HG02840 (cell line): ENCODE results near the gene RFTN1.
"Not testable (repeated sequence)": the region's sequence is repeated elsewhere in the genome, so short reads cannot be mapped to it uniquely, and the experiment has no call there.

Experiments used
- ATAC-seq: cut with Tn5 transposase; IDR thresholded peaks from one replicate; pipeline ENCODE4 v1.9.1; 2021; ENCODE audit warnings: mild to moderate bottlenecking, moderate library complexity, moderate number of reproducible peaks; ENCODE audit not compliant: unreplicated experiment, low FRiP score

RFTN1 gene

GRCh38 chr3:16490062-16490619 is 23.4 kb downstream of the RFTN1 start:
- no peak for ATAC-seq

DNA sequence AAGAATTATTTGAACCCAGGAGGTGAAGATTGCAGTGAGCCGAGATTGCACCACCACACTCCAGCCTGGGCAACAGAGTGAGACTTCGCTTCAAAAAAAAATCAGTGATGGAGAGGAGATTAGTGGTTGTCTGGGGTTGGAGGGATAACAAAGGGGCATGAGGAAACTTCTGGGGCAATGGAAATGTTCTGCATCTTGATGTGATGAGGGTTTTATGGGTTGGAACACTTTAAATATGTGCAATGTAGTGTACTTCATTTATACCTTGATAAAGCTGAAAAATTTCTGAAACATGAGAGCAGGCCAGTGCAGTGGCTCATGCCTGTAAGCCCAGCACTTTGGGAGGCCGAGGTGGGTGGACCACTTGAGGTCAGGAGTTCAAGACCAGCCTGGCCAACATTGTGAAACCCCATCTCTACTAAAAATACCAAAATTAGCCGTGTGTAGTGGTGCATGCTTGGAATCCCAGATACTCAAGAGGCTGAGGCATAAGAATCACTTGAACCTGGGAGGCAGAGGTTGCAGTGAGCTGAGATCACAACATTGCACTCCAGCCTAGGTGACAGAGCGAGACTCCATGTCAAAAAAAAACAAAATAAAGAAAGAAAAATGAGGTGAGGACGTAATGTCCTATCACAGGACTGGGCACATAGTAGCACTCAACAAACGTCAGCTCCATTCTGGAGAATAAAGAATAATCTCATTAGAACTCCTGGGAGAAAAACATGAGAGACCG is 24.0 kb downstream of the RFTN1 start:
- ATAC-seq, result not testable (repeated sequence)

GRCh38 chr3:16488637-16489036 is 24.9 kb downstream of the RFTN1 start:
- no peak for ATAC-seq

DNA sequence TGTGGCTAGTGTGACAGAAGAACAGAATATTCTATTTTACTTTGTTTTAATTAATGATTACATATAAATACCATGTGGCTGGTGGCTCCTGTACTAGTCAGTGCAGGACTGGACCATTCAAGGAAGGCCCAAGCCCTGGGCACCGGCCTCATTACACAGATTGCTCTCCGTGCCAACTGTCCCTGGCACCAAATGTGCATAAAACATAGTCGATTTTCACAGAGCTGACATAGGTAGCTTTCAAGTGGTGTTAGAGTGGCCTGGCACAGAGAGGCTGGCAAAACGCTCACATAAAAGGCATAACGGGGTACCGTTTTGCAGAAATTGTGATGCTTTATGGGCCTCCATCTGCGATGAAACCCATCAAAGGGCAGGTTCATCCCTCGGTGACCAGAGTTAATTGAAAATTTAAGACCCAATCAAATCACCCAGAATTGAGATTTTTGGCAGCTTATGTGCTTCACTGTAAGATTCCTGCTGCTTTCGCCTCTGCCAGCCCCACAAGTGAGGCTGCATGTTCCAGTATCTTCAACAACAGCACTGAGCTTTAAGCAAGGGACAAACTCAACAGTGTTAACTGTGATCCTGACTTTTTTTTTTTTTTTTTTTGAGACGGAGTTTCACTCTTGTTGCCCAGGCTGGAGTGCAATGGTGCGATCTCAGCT is 25.9 kb downstream of the RFTN1 start:
- ATAC-seq, result no peak

DNA sequence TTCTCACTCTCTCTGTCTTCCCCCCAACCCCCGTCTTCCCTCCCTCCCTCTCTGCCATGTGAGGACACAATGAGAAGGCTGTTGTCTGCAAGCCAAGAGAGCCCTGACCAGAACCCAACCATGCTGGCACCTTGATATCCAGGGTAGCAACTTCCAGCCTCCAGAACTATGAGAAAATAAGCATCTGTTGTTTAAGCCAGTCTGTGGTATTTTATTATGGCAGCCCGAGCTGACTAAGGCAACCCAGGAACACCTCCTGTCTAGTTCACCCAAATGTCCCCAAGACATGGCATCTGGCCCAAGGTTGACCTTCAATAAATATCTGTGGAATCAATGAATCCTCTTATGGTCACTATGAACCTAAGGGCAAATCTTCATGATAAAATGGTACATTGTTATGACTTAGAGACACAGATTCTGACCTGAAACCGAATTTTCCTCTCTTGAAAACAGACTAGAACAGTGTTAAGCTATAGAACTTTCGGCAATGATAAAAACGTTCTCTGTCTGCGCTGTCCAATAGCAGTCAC is 26.5 kb downstream of the RFTN1 start:
- ATAC-seq, result no peak

DNA sequence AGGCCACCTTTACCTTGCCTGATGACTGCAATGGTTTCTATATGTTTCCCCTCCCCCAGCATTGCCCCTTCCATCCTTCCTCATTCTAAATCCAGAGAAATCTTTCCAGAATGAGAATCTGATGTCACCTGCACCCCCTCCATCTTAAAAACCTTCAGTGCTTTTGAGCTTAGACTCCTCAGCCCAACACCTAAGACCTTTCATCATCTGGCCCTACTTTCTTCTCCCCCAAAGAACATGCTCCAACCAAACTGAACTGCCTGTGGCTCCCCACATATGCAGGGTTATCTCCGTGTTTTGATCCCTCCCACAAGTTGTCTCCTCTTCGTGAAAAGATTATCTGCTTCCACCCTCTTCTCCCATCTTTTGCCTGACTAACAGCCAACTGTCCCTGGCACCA is 27.3 kb downstream of the RFTN1 start:
- ATAC-seq, result no peak

DNA sequence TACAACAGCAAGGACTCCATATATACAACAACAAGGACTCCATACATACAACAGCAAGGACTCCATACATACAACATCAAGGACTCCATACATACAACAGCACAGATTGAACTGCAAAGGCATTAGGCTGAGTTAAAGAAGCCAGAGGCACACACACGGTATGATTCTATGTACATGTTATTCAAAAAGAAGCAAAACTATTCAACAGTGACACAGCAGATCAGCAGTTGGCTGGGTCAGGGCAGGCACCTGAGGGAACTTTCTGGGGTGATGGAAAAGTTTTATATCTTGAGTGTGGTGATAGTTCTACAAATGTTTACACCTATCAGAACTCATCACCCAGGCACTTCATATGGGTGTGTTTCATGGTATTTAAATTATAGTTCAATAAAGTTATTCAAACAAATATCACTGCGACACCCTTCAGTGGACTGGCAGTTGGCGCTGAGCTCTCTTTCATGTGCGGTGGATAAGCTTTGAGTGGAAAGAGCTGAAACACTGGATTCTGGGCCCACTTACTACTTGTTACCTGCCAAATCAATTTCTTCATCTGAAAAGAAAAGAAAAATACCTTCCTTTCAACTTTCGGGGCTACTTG is 28.0 kb downstream of the RFTN1 start:
- no peak for ATAC-seq

DNA sequence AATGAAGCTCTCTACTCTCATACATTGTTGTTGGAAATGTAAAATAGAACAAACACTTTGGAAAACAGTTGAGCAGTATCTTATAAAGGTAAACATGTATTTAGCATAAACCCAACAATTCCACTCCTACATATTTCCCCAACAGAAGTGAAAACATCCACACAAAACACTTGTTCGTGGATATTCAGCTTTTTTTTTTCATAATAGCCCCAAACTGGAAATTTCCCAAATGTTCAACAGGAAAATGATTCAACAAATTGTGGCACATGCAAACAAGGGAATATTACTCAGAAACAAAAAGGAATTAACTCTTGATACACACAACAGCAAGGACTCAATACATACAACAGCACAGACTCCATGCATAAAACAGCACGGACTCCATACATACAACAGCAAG is 28.5 kb downstream of the RFTN1 start:
- ATAC-seq, result no peak

DNA sequence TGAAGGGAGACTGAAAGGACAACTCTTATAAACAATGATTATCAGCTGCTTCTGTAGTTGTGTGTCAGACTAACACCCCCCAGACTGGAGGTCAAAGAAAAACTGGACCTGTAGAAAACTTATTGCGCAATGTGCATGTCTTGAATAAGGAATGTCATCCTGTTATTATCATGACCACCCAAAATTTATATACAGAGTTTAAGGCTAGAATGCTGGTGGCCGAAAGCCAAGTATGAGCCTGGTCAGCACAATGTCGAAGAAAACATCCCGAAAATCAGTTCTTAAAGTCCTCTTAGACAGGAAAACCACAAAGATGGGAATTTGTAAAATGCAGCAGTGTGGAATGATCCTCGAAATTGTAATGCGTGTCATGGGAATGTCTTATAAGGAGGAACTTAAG is 29.3 kb downstream of the RFTN1 start:
- ATAC-seq, result no peak

GRCh38 chr3:16482770-16483531 is 30.5 kb downstream of the RFTN1 start:
- ATAC-seq, result peak; percentile 57

DNA sequence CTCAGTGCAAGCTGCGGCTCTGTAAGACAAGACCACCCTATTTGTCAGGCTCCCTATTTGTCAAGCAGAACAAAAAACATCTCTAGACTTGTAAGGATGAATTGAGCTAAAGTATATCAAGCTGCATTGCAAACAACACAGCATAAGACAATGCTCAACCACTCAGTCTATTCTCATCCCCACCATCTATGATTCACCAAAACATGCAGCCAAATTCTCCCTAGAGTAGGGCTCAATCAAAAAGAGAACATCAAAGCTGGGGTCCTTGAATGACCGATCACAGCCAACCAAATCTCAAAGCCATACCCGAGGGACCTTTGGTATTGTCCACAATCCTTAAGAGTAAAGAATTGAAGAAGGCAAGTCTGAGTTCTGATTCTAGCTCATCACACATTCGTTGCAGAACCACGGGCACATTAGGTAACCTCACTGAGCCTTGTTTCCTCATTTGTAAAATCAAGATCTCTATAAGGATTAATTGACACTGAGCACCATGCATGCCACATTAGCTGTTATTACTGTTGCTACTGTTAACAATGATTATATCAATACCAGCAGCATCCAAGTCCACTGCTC is 31.2 kb downstream of the RFTN1 start:
- no peak for ATAC-seq

DNA sequence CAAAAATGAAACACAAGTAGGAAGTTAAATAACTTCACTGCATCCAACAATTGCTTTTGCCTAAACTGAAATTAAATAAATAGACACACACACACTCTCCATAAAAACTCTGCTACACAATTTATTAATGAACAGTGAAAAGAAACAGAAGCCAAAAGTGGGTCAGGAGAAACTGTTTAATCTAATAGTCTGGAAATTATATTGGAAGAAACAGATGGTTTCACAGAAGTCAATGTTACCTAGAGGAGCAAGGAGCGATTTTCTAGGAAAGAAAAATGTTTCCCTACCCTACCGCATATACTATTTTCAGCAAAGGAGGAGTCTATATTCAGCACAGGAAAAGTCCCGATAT is 32.0 kb downstream of the RFTN1 start:
- no peak for ATAC-seq

DNA sequence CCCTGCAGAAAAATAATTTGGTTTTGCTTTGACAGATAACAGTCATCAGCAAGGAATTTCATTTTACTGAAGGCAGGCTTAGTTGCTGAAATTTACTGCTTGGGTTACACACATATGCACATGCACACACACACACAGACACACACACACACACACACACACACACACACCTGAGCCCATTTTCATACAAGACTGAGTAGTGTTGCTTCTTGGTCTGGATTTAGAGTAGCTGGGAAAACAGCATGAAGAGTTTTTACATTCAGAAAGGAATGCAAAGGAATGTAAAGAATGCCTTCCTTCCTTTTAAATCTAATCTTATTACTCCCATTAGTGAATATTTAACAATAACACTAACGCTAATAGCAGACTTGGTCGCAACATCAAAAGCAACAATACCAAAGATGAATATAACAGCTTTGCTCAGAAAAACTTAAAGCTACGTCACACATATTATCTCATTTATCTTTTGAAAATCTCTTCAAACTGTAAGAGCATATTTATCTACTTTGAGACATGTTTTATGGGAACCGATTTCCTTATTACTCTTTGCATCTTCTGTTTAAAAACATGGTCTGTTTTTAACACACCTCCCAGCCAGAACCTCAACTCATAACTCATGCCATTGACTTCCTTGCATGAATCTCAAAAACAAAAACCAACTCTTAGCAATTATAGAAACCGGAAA is 32.5 kb downstream of the RFTN1 start:
- ATAC-seq, result no peak

GRCh38 chr3:16478516-16478915 is 35.0 kb downstream of the RFTN1 start:
- no peak for ATAC-seq

DNA sequence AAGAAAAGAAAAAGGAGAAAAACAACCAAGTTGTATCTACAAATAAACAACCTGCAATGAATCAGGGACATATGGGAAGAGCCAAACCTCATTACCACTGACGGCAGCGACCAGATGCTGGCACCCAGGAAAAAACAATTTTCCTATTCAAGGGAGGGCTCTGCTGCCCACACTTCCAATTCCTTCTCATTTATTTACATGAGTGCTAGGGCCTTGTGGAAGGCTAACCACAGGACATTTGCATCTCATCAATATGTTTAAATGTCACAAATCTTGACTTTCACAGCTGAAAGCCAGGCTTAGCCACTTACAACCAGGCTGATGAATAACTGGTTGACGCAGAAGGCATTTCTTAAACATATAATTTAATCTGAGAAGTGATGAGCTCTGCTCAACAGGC is 36.0 kb downstream of the RFTN1 start:
- ATAC-seq, result no peak

GRCh38 chr3:16477056-16477455 is 36.4 kb downstream of the RFTN1 start:
- ATAC-seq, result no peak

GRCh38 chr3:16476636-16477035 is 36.9 kb downstream of the RFTN1 start:
- no peak for ATAC-seq

DNA sequence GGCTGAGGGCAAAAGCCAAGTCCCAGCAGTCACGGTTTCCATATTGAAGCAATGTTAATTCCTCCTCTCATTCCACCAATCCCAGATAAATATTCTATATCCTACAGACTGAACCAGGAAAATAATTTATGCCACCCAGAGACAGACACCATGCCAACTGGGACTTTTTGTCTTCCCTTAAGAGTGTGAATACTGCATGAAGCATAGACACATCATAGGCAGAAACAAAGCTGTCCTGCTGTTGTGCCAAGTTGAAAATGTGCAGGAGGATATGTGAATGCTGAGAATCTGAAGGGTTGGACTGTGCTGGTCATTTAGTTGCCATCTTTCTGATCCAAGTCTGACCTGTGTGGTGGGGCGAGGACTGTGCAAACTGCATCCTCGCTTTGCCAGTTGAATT is 37.7 kb downstream of the RFTN1 start:
- ATAC-seq, result no peak

GRCh38 chr3:16474920-16475319 is 38.6 kb downstream of the RFTN1 start:
- ATAC-seq, result no peak

DNA sequence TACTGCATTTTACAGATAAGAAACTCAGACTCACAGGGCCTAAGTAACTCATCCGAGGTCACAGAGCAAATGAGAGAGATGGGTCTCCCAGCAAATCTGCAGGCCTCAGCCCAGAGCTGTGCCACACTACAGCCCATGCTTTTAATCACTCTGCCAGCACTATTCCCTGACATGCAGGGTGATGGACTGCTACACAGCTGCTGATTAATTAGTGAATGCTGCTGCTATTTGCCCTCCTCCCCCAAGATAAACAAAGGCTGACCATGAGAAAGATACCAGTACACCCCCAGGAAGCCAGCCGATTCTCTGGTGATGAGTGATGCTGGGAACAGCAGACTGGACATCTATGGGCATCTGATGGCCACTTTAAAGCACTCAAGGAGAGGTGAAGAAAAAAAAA is 39.3 kb downstream of the RFTN1 start:
- ATAC-seq, result no peak
